B cell (primary cell): ENCODE data around the gene SLC29A3.

ENCODE experiments used
- CTCF ChIP-seq: fragments of 200-600 bp; IDR thresholded peaks from one replicate; pipeline ENCODE4 v1.8.0; 2022; ENCODE audit warnings: antibody characterized with exemption, mild to moderate bottlenecking
- EZH2 ChIP-seq: IDR thresholded peaks from 2 replicates; pipeline ENCODE4 v1.6.1; 2012; ENCODE audit warnings: borderline replicate concordance, low read depth, mild to moderate bottlenecking, moderate library complexity, low read length; ENCODE audit not compliant: insufficient read depth, poor library complexity, severe bottlenecking

DNA sequence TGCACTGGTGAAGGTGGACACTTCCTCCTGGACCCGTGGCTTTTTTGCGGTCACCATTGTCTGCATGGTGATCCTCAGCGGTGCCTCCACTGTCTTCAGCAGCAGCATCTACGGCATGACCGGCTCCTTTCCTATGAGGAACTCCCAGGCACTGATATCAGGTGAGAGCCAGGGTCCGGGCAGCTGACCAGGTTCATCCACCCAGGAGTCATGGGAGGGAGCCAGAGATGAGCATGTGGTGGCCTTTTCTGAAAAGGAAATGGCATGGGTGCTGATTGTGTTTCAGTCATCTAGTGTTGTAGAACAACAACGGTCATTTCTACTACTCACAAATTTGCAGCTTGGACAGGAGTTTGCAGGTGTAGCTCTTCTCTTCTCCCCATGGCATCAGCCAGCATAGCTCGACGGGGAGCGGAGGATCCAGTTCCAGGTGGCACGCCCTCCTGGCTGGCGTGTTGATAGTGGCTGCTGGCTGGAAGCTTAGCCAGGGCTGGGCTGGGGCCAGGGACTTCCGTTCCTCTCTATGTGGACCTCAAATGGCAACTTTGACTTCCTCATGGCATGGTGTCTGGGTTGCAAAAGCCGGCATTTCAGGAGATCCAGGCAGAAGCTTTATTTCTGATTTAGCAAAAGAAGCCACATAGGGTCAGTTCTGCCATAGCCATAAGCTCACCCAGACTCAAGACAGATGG lies 32.7 kb downstream of the SLC29A3 start:
- TF ChIP-seq CTCF (no peak), EZH2 (no peak)
